ENCODE results near the gene MEI1. TPM values are rescaled to one million over a fixed set of nuclear protein-coding genes. Genes with fewer than 3 reads are reported as not detected.
A peak's percentile ranks its signal among the peaks of the same experiment; 100 is the strongest.
"Not testable (repeated sequence)": the region's sequence is repeated elsewhere in the genome, so short reads cannot be mapped to it uniquely, and the experiment has no call there.

The MEI1 gene
- 1 to 10 TPM; 1.4 to 4.3 TPM for total RNA-seq
- long read RNA-seq, donor 1: 0 reads
- long read RNA-seq, donor 2, partial matches to known transcripts: 1 of 2 reads
- long read RNA-seq, donor 2, other reads (novel, unspliced or antisense): 0 of 2 reads

GRCh38 chr22:41699264-41700107, at the start of gene MEI1:
MEI1 (plus strand) TSS chr22:41699503; CDS start chr22:41699539, 36 bp downstream.
- DNase-seq (ENCODE audit: low spot score): peak; percentile 96
- intact Hi-C loops (cut with DNase I): loop anchor here in 1 of 2 donors (5.0 kb wide), 1 partner anchor 243 kb away; no protein-coding TSS in a partner anchor

- DNase-seq (ENCODE audit: low spot score): no peak
- intact Hi-C loops (cut with DNase I): no loop called here
Measured at GRCh38 chr22:41650229-41650628, 49.1 kb upstream of the MEI1 start.

GRCh38 chr22:41650821-41651220, 48.5 kb upstream of the MEI1 start:
- no peak for DNase-seq (ENCODE audit: low spot score)
- intact Hi-C loops (cut with DNase I): no loop called here

GRCh38 chr22:41654322-41654721, 45.0 kb upstream of the MEI1 start:
- no peak for DNase-seq (ENCODE audit: low spot score)
- intact Hi-C loops (cut with DNase I): no loop called here

- intact Hi-C loops (cut with DNase I): no loop called here
- no peak for DNase-seq (ENCODE audit: low spot score)
Measured at GRCh38 chr22:41656556-41656955, 42.7 kb upstream of the MEI1 start.

- no peak for DNase-seq (ENCODE audit: low spot score)
Measured at GRCh38 chr22:41657709-41658108, 41.6 kb upstream of the MEI1 start.

GRCh38 chr22:41658869-41659268, 40.4 kb upstream of the MEI1 start:
- no peak for DNase-seq (ENCODE audit: low spot score)
- intact Hi-C loops (cut with DNase I): no loop called here

More at GRCh38 chr22:41657709-41658108, 41.6 kb upstream of the MEI1 start:
- intact Hi-C loops (cut with DNase I): no loop called here

GRCh38 chr22:41659941-41660340, 39.4 kb upstream of the MEI1 start:
- intact Hi-C loops (cut with DNase I): no loop called here
- no peak for DNase-seq (ENCODE audit: low spot score)

- no peak for DNase-seq (ENCODE audit: low spot score)
- intact Hi-C loops (cut with DNase I): no loop called here
Measured at GRCh38 chr22:41660416-41660815, 38.9 kb upstream of the MEI1 start.

- intact Hi-C loops (cut with DNase I): no loop called here
- no peak for DNase-seq (ENCODE audit: low spot score)
Measured at GRCh38 chr22:41661088-41661487, 38.2 kb upstream of the MEI1 start.

- DNase-seq (ENCODE audit: low spot score): no peak
- intact Hi-C loops (cut with DNase I): no loop called here
Measured at GRCh38 chr22:41661713-41662112, 37.6 kb upstream of the MEI1 start.

- DNase-seq (ENCODE audit: low spot score); intact Hi-C loops (cut with DNase I): not testable (repeated sequence)
Measured at GRCh38 chr22:41663594-41663993, 35.7 kb upstream of the MEI1 start.

GRCh38 chr22:41664490-41664889, 34.8 kb upstream of the MEI1 start:
- DNase-seq (ENCODE audit: low spot score): no peak
- intact Hi-C loops (cut with DNase I): no loop called here

- intact Hi-C loops (cut with DNase I): no loop called here
- DNase-seq (ENCODE audit: low spot score): no peak
Measured at GRCh38 chr22:41664951-41665350, 34.4 kb upstream of the MEI1 start.

- intact Hi-C loops (cut with DNase I): no loop called here
- no peak for DNase-seq (ENCODE audit: low spot score)
Measured at GRCh38 chr22:41668971-41669911, 30.1 kb upstream of the MEI1 start.

GRCh38 chr22:41672096-41672495, 27.2 kb upstream of the MEI1 start:
- intact Hi-C loops (cut with DNase I): not testable (repeated sequence)

GRCh38 chr22:41672780-41673509, 26.4 kb upstream of the MEI1 start:
- intact Hi-C loops (cut with DNase I): no loop called here
- no peak for DNase-seq (ENCODE audit: low spot score)

More at GRCh38 chr22:41672096-41672495, 27.2 kb upstream of the MEI1 start:
- DNase-seq (ENCODE audit: low spot score): not testable (repeated sequence)

GRCh38 chr22:41674846-41675340, 24.4 kb upstream of the MEI1 start:
- intact Hi-C loops (cut with DNase I): no loop called here
- no peak for DNase-seq (ENCODE audit: low spot score)

- DNase-seq (ENCODE audit: low spot score): no peak
- intact Hi-C loops (cut with DNase I): no loop called here
Measured at GRCh38 chr22:41676134-41676533, 23.2 kb upstream of the MEI1 start.

Measured in posterior vena cava (tissue), 2 donors.